NOMO-1 treated with DMSO at 0.1 percent for 48 hours (cell line): ENCODE measurements around the gene MNS1.
"Not testable (repeated sequence)": the region's sequence is repeated elsewhere in the genome, so short reads cannot be mapped to it uniquely, and the experiment has no call there.

Experiments used
- DNase-seq: peaks from one replicate; lab custom pipeline; 2025; ENCODE audit not compliant: unreplicated experiment; lab: John Stamatoyannopoulos, UW

Gene MNS1

DNA sequence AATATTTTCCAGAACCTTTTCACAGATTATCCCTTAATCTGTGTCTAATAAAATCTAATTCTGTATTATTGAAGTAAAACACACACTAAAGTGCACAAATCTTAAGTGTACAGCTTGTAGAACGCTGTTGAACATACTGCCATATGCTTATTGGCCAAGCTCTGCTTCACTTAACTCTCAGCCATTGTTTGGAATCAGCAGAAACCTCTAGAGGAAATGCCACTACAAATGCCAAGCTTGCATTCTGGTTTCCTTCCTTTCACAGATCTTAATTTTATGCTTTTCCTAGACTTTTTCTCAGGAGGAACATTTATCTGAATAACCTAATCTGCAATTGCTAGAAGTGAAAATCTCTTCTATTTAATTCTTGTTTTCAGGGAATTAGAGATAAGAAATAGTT, 10.1 kb downstream of the MNS1 start:
- DNase-seq: no peak

DNA sequence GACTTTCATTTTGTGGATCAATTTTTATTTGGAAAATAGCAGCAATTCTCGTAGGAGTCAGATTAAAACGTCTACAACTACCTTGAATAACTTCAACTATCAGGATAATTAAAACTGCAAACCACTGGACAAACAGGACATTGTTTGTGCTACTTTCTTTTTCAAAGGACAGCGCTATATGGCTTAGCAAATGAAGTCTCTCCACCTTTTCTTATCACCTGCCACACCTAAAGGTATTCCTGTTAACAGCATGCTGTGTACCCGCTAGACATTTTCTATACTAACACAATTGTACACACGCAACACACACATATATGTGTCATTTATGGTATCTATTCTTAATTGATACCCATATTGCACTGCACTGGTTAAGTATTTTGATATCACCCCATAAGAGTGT, 19.2 kb downstream of the MNS1 start:
- no peak for DNase-seq

DNA sequence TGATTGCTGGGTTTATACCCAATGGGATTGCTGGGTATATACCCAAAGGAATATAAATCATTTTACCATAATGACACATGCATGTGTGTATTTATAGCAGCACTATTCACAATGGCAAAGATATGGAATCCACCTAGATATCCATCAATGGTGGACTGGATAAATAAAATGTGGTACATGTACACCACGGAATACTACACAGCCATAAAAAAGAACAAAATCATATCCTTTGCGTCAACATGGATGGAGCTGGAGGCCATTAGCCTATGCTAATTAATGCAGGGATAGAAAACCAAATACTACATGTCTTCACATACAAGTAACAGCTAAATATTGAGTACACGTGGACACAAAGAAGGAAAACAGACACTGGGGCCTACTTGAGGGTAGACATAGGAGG, 22.6 kb downstream of the MNS1 start:
- DNase-seq: no peak

DNA sequence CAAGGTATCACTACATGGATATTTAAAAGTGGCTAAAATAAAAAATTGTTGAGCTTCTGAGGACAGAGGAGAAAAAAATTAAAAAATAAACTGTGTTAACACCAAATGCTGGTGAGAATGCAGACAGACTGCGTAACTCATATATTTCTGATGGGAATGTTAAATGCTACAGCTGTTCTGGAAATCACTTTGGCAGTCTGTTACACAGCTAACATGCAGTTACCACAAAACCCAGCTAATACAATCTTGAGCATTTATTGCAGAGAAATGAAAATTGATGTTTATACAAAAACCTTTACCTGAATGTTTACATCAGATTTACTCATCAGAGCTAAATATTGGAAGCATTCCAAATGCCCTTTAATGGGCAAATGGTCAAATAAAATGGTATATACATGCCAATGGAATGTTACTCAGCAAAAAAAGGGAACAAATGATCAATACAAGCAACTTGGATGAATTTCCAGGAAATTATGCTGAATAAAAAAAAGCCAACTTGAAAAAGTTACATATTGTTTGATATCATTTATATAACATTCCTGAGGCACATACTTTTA, 24.6 kb downstream of the MNS1 start:
- DNase-seq: no peak

DNA sequence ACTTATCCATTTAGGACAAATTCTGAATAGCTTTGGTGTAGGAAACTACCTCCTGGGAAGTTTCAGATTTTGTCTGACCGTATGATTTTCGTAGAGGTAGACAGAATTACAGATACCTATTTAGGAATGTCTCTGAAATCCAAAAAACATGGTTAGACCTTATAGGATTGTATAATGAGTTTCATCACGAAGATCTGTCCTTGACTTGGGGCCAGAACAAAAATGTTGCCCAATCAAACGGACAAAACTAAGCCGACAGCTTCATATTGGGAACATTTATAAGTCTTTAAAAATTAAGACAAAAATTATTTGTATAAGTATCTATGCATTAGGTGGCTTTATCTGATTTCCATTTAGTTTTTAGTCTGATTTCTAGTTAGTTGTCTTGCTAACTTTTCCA, 32.6 kb downstream of the MNS1 start:
- no peak for DNase-seq

DNA sequence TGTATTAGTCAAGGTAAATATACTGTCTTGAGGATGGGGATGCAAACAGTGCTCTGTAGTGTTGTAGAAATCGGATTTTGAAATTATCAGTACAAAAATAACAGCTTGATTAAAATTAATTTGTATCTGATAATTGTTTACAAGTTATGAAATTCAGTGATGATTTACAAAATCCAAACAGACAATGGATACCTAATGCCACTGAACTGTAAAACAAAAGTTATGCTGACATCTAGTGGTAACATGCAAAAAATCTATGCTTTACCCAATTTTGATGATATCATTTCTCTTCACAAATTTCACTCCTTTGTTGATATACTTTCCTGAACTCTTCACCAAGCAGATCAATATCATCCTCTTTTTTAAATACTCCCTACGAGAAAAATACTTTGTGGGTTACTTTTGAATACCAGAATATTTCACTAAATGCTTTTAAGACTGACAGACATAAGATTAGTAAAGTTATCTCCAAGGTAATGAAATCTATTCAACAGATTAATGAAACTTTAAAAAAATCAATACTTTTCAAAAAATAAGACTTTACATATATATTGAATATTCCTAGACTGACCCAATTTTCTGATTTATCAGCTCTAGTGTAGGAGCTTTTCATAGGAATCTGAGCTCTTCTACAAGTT, 36.0 kb downstream of the MNS1 start:
- peak; percentile 19 for DNase-seq

DNA sequence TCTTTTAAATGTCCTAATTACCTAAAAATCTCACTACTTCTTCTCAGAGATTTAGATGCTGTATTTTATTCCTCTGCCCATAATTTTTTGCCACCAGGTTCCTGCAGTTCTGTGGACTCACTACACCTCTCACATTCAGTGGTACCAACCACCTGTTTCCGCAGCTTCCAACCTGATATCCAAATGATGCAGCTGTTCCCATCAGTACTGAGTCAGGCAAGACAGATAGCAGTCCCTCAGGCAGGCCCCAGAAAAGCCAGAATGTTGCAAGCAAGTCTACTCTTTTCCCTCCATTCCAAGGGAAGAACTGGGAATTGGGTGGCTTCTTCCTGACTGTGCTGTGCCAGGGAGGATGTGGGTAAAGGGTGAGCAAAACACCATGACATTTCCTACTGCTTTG, 39.0 kb downstream of the MNS1 start:
- DNase-seq: no peak

DNA sequence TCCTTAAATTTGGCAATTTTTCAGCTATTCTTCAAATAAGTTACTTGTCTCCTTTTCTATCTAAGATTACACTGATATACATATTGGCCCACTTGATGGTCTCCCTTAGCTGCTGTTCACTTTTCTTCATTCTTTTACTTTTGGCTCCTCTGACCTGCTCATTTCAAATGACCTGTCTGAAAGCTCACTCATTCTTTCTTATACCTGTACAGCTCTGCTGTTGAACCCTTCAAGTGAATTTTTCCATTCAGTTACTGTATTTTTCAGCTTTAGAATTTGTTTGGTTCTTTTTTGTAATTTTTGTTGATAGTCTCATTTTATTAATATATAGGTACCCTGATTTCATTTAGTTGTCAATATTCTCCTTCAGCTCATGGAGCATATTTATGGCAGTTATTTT, 39.7 kb downstream of the MNS1 start:
- DNase-seq: no peak

DNA sequence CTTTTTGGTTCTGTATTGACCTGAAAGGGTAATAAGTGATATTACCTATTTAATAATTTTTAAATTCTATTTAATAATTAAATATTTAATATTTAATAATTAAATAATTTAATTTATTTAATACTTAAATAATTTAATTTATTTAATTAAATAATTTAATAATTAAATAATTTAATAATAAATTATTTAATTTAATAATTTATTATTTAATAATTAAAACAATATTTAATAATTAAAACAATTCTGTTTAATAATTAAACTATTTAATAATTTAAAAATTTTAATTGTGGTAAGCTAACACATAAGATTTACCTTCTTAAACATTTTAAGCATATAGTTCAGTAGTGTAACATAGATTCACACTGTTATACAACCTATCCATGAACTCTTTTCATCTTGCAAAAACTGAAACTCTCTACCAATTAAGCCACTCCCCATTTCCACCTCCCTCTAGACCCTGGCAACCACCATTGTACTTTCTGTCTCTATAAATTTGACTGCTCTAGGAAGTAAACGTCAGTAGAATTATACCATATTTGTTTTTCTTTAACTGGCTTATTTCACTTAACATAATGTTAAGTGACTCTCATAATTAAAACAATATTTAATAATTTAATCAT, 51.7 kb downstream of the MNS1 start:
- DNase-seq: not testable (repeated sequence)

DNA sequence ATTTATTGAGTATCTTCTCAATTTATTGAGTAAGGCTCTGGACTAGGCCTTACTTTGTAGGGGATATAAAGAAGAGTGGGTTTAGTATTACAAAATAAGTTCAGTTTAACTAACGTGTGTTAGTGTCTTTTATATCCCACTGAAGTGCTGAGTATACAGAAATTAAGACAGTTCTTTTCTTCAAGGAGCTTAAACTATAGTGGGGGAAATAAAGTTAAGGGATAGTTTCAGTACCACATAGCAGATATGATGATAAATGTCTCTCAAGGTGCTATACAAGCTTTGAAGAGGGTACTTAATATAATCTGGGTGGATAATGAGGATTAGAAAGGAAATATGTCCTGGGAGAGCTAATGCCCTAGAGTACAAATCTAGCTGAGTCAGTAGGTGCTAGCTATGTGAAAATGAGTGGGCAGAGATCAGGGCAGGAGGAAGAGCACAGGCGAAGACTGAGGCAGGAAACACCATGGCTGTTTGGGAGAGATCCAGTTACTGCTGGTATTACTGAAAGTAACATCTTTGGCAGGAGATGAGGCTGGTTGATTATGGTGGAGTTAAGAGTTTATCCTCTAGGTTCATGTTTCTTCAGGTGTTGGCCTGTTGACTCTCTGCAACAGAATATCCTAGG, 53.7 kb downstream of the MNS1 start:
- no peak for DNase-seq

DNA sequence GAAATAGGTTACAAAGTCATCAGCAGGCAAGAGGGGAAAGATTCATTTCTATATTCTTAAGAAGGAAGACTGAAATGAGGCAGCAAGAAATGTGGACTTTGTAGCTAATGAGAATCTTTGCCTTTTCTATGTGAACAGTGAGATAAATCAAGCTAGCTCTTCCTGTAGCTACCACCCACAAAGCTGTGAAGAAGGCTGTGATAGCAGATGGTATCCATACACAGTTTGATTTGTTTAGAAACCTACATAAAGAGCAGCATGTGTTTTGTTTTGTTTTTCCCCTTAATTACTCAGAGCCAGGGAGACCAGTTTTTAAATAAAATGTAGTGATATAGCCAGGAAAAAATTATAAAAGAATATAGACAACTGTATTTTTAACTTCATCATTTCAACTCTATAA, 54.2 kb downstream of the MNS1 start:
- no peak for DNase-seq

DNA sequence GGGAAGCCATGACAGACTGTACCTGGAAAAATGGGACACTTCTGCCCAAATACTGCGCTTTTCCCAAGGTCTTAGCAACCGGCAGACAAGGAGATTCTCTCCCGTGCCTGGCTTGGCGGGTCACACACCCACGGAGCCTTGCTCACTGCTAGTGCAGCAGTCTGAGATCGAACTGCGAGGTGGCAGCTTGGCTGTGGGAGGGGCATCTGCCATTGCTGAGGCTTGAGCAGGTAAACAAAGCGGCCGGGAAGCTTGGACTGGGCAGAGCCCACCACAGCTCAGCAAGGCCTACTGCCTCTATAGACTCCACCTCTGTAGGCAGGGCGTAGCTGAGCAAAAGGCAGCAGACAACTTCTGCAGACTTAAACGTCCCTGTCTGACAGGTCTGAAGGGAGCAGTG, 65.7 kb downstream of the MNS1 start:
- DNase-seq: not testable (repeated sequence)

DNA sequence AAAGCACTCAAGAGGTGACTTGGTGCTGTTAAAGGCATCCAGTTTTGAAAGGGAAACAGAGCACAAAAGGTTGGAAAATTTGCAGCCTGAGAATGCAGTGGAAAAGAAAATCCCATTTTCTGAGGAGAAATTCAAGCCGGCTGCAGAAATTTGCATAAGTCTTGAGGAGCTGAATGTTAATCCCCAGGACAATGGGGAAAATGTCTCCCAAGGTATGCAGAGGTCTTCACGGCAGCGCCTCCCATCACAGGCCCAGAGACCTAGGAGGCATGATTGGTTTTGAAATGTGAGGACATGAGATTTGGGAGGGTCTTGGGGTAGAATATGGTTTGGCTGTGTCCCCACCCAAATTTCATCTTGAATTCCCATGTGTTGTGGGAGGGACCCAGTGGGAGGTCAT, 67.6 kb downstream of the MNS1 start:
- DNase-seq: not testable (repeated sequence)

DNA sequence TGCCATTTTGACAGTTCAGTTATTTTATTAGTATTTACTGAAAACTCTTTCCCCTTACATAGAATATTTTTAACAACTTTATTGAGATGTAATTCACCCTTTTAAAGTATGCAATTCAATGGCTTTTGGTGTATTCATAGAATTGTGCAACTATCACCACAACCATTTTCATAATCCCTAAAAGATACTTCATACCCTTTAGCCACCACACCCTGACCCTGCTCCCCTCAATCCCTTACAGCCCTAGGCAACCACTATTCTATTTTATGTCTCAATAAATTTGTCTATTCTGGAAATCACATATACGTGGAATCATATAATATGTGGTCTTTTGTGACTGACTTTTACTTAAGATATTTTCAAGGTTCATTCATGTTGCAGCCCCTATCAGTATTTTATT, 70.0 kb downstream of the MNS1 start:
- DNase-seq: no peak

DNA sequence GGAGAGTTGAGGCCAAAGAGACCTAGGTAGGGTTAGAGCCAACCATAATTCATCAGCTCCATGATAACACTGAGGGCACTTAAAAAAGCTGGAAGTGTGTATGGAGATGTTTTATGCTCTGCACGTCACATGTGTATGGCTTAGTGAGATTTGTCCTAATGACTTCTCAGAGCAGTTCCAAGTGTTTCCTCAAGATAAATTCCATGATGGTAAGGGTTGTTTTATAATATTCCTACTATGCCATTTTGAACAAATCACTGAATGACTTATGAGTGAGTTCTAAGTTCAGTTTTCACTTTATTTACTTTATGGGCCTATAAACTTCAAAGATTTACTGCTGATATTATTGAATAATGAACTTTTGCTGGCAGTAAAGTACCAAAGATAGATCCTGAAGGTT, 71.7 kb downstream of the MNS1 start:
- DNase-seq: no peak

DNA sequence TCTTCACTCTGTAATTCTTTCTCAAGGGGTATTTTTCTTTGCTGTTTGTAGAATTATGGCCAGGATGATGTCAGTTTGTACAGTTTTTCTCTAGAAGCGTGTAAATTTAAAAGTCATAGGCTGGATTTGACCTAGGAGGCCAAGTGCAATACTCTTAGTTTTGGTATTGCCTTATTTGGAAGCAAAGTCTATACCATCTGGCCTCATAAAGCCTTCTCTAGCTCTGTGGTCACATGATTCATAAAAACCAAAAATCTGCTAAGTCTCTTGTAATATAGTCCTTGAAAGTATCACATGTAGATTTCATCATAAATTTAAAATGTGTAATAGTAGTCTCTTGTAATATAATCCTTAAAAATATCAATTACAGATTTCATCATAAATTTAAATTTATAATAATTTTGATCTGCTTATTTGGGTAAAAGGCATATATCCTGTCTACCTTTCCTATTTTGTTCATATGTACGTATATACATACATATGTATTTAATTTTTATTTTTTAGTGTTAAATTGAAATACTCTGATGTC, 74.1 kb downstream of the MNS1 start:
- no peak for DNase-seq

DNA sequence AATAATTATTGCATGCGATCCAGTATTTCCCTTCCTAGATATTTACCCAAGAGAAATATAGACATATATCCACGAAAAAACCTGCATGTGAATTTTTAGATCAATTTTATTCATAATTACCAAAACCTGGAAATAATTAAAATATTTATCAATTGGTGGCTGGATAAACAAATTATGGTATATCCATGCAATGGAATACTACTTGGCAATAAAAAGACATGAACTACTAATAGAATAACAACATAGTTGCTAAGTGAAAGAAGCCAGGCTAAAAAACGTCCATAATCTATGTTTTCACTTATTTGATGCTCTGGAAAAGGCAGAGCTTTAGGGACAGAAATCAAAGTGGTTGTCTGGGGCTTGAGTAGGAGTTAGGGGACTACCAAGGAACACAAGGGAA, 79.0 kb downstream of the MNS1 start:
- DNase-seq: no peak

DNA sequence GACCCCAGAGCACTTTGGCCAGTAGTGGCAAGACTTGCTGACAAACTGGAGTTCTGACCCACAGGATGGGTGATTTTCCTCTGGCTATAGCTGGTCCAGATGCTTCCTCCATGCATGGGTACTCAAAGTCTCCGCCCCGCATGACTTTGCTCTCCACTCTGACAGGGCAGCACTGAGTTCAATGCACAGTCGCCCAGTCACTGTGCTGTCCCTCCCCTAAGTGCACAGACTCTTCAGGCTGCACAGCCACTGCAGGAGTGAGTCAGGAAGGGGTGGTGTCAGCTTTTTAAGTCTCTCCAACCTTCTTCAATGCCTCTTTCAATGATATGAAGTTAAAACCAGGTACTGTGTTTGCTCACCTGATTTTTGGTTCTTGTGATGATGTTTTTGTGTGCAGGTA, 81.9 kb downstream of the MNS1 start:
- DNase-seq: no peak
